ENCODE results near the gene LTA. TPM values are rescaled to one million over a fixed set of nuclear protein-coding genes. Genes with fewer than 3 reads are reported as not detected.

LTA gene
- total RNA-seq, 1 experiment from 2014 or later: not detected

DNA sequence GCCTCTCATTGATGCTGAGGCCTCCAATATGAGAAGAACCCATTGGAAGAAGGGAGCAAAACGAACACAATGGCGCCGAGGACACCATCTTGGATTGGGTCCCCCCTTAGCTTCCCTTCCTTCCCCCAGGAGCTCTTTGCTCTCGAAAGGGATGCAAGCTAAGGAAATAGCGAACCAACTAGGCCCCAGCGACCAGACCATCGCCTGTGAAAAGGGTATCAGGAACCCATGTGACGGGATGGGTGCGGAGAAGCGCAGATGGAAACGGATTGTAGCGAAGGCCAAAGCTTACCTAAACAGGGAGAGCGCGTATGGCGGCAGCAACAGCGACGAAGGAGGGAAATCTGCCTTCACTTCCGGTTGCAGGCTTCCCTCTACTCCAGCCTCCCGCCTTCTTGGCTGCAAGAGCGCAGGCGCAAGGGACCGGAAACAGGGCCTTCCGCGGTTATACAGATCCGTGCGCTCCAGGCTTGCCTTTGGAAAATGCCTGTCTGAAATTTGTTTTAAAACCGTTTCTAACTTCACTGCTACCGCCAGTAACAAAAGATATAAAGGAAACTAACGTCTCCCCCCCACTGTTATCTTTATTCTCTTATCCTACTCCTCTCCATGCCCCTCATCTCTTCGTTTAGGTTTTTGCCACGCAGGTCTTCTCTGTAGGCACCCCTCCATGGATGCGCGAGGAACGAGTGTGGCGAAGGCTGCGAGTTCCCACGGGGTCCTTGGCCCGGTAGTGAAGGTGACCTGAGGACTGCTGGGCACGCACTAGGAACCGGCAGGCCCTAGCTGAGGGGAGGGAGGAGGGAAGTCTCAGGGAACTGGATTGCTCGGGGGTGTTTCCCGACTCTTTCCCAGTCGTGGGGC, 30.2 kb upstream of the LTA start, which contains the start of gene DDX39B:
TSS of gene DDX39B (minus strand) at position 346 of the 864 bp plus-strand sequence. CDS start 1,471 bp downstream, outside the sequence.
- peak; percentile 98 for DNase-seq (ENCODE audit: low read depth)

DNA sequence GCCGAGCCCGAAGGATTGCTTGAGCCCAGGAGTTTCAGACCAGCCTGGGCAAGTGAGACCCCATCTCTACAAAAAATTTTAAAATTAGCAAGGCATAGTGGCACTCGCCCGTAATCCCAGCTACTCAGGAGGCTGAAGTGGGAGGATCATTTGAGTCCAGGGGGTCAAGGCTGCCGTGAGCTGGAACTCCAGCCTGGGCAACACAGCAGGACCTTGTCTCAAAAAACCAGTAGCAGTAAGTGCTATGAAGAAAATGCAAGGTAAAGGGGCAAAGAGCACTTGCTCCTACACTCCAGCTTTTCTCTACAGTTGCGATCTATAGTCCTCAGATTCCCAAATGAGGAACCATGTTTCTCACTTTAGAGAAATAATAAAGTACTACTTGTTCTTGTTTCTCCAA, 28.4 kb upstream of the LTA start:
- no peak for DNase-seq (ENCODE audit: low read depth)

DNA sequence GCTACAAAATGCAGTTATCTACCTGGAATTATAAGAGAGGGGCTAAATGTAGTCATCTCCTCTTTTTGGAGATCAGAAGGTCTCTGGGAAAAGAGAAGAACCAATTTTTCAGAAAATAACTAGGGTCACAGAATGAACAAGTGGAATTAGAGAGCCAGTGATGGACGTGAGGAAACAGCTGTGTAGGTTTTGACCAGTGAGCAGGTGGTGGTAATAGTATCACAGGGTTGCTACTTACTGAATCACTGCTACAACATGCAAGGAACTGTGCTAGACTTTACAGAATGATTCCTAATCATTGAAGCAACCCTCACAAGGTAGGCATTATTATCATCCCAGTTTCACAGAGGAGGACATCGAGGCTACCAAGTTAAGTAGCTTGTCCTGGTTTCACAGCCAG, 27.4 kb upstream of the LTA start:
- DNase-seq (ENCODE audit: low read depth): no peak

DNA sequence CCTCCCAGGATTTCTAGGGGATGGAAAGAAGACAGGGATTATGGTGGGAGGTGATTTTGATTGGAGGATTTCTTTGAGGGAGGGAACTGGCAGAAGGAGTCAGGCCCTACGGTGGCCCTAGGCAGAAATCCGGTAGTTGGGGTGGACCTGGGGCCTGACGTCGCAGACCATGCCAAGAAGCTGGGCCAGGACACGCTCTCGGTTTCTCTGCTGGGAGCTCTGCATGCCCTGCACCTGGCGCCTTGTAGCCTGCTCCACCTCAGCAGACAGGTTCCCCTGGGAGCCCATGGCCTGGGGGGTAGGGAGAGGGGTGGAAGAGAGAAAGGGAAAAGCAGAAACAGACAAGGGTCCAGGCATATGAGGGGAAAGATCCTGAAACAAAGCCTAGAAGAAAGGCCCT, 26.8 kb upstream of the LTA start:
- DNase-seq (ENCODE audit: low read depth): no peak

DNA sequence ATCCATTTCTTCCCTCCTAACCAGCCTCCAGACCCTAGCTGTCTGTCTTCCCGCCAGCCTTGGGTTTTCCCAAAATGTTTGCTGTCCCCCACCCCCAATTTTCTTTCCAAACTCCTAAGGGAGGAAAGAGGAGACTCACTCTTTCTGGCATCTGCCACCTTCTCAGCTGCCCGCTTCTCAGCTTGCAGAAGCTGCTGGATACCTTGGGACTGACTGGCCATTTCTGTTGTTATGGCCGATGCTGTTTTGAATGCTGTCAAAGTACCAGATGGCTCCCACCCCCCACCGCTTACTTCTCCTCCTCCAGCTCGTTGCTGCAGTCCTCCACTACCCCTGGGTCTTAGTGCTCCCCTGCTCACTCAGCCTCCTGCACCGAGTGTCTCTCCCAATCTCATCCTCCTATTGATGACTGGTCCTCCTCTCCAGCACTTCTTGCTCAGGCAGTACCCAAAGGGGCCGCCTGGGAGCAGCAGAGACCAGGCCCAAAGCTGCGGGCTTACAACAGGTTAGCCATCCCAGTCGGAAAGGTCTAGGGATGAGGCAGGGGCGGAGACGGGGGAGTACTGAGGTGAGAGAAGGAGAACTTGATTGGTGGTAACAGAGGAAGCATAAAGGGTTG, 25.6 kb upstream of the LTA start, which contains the start of gene ATP6V1G2:
TSS of gene ATP6V1G2 (minus strand) at position 270 of the 619 bp plus-strand sequence. CDS start at position 221, 49 bp downstream.
- peak; percentile 93 for DNase-seq (ENCODE audit: low read depth)

DNA sequence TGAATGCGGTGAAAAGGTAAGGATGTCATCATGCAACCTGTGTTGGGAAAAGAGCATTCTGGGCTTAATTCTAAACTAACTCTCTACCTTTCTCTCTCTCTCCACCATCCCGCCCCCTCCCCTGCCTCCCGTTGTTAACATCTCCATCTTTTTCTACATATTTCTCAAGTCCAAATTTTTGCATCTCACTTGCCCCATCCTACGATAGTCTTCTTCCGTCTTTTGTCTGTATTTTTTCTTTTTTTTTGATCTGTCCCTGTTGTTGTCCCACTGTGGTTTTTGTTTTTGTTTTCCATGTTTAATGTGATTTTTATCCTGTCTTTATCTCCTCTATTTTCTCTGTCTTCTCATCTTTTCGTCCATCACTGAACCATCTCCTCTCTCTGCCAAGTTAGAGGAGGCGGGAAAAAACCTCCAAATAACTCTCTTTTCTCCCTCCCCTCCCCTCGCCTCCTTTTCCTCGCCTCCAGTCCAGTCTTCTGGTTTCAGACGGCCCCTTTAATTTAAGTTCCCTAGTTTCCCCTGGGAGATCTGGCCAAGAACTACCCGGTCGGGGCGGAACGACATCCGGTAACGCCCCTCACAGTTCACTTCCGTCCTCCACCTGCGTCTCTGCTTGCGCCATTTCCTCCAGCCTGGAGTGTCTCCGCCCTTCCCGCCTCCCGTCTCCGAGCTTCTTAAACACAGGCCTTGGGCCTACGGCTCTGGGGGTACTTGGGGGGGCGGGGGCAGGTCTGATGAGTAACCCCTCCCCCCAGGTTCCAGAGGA, 24.9 kb upstream of the LTA start, which contains the start of gene NFKBIL1:
TSS of gene NFKBIL1 (plus strand) at position 651 of the 769 bp plus-strand sequence. CDS start at position 738, 87 bp downstream.
- peak; percentile 98 for DNase-seq (ENCODE audit: low read depth)

DNA sequence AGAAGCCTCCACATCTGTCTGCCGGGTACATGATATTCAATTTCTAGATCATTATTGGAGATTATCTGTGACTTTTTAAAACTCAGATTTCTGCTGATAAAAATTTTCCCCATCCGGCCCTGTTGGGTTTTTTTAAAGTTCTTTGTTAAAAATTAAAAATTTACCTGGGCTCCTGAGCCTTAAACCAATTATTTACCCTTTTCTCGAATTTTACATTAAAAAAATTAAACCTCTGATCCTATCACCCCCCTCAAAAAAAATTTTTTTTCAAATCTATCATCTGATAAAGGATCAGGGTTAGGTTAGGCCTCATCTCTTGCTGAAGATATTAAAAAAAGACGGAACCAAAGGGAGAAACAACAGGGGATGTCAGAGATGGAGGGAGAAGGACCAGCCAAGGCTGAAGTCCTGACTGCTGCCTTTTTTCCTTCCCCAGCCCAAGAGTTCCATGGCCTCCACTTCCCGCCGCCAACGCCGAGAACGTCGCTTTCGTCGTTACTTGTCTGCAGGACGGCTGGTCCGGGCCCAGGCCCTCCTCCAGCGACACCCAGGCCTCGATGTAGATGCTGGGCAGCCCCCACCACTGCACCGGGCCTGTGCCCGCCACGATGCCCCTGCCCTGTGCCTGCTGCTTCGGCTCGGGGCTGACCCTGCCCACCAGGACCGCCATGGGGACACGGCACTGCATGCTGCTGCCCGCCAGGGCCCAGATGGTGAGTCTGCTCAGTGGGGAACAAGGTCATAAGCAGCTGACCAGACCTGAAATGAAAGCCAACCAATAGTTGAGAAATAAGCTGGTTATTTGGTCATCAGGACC, 24.2 kb upstream of the LTA start:
- DNase-seq (ENCODE audit: low read depth): no peak

DNA sequence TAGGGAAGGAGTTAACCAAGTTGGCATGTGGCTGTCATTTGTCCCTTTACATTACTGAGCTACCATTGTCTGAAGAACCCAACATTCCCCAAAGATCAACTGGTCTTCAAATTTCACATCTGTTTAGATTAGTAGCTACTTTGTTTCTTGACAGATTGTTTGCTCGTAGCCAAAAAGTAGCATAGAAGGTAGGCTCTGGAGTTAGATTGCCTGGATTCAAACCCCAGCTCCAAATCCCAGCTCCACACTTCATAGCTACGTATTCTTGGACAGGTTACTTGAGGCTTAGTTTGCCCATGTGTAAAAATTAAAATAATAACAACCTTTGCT, 23.6 kb upstream of the LTA start:
- no peak for DNase-seq (ENCODE audit: low read depth)

DNA sequence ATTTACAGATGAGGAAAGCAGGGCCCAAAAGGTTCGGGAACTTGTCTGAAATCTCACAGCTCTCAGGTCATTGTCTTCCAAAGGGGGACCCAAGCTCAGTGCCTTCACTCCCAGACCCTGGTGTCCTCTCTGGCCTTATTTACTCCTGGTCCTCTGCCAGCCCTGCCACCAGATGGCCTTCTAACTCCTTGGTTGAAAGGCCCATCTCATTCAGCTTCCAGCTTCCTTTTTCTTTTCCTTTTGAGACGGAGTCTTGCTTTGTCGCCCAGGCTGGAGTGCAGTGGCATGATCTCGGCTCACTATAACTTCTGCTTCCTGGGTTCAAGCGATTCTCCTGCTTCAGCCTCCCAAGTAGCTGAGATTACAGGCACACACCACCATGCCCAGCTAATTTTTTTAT, 20.7 kb upstream of the LTA start:
- DNase-seq (ENCODE audit: low read depth): peak; percentile 75

DNA sequence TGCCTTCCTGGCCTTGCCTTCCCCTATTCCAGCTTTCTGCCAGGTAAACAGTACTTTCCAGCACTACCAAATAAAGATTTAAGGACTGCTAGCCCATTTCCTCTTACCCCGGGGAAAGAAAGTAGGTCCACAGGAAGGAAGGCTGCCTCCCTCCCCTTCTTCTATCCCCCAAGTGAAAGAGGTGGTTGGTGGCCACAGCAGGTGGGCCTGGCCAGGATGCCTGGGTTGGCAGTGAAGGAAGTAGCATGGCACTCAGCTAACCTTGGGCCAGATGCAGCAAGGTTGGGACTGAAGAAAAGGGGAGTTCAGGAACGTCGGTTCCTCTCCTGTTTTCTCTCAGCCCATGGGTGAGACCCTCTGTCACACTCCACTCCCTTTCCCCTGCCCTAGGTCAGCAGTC, 15.8 kb upstream of the LTA start:
- DNase-seq (ENCODE audit: low read depth): no peak

DNA sequence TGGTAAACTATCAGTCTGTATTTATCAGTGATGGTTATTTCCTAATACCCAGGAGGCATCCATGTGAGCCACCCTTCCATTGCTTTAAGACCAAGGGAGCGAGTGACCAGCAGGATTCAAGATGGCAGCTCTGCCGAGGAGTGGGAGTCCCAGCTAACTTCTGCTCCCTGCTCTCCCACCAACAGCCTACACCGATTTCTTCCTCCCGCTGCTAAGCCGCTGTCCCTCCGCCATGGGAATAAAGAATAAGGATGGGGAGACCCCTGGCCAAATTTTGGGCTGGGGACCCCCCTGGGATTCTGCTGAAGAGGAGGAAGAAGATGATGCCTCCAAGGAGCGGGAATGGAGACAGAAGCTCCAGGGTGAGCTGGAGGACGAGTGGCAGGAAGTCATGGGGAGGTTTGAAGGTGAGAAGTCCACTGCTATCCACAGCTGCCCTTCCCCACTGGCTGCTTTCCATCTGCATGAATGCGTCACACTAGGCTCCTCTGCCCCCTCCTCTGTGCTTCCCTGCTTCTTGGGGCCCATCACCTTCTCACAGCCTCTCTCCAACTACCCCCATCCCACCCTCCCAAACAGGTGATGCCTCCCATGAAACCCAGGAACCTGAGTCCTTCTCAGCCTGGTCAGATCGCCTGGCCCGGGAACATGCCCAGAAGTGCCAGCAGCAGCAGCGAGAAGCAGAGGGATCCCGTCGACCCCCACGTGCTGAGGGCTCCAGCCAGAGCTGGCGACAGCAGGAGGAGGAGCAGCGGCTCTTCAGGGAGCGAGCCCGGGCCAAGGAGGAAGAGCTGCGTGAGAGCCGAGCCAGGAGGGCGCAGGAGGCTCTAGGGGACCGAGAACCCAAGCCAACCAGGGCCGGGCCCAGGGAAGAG, 14.4 kb upstream of the LTA start:
- no peak for DNase-seq (ENCODE audit: low read depth)

DNA sequence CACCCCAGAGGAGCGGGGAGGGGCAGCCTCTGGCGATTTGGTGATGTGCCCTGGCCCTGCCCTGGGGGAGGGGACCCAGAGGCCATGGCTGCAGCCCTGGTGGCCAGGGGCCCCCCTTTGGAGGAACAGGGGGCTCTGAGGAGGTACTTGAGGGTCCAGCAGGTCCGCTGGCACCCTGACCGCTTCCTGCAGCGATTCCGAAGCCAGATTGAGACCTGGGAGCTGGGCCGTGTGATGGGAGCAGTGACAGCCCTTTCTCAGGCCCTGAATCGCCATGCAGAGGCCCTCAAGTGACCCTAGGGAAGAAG, 13.8 kb upstream of the LTA start:
- DNase-seq (ENCODE audit: low read depth): no peak

DNA sequence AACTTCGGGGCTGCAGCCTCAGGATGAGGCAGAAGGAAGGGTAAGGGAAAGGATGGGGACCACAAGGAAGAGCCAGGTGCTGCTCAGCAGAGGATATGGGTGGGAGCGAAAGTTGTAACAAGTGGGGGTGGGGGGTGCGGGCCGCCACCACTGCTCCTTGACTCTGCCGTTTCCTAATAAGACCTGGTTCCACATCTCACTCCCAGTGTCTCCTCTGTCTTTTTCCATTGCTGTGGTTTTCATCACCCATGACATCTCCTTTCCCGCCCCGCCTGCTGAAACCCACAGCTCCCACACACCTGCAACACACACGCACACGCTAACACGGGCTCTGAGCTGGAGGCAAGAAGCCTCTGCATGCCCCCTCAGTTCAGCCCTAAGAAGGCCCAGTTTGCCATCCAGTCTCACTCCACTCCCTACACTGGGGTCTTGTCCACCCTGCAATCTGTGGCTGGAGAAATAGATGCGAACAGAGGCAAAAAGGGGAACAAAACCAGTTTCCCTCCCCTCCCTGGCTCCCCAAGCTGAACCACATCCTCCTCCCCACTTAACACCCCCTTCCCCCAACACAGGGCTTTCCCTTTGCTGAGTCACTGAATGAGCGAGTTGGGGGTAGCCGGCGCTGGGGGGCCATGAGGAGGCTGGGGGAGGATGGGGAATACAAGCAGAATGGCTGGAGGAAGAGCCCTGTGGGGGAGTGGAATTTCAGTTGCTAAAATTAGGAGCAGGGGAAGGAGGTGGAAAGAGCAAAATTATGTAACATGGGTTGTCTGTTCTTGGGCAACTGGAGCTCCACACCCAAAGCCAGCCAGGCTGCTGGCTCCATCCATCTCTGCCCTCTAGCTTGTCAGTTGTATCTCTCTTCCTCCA, 13.2 kb upstream of the LTA start:
- peak; percentile 26 for DNase-seq (ENCODE audit: low read depth)

DNA sequence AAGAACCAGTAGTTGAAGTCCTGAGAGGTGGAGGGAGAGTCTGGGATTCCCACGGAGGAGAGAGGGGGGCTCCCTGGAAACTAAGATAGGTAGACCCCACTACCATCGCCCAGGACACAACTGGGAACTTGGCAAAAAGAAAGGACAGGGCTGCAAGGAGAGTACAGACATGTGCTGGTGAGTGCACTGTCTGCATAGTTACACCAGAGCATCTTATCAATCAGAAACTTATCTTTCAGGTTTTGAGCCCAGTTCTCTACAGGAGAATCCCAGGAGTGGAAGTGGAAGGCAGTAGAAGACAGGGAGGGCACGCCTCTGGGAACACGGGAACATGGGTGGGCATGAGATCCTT, 12.5 kb upstream of the LTA start:
- no peak for DNase-seq (ENCODE audit: low read depth)

DNA sequence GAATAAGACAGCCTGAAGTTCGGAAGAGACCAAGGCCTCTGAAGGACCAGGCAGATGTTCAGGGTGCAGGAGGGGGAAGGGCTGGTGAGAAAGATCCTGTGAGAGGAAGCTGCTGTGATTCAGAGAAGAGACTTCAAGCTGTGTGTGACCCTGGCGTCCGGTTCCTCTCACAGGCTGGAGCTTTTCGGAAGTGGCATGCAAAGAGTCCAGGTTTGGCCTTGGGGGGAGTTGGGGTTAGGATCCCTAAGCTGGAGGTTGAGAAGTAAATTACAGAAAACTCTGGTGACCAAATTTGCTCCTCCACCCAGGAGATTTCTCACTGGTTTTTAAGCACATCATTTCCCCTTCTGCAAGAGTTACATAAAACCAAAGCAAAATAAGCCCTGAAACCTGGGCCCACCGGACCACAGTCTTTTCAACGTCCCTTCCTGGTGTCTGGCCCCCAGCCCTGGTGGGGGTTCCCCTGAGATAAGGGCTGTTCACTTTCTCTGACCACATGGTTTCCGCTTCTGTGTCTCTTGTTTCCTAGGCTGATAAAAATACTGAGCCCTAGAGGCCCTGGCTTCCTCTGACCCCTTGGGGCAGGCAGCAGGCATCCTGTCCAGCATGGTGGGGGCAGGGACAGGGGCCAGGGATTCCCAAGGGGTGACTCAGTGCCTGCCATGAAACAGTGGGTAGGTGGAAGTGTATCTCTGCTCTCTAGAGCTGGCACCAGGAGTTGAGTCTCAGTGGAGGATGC, 12.0 kb upstream of the LTA start:
- peak; percentile 98 for DNase-seq (ENCODE audit: low read depth)

DNA sequence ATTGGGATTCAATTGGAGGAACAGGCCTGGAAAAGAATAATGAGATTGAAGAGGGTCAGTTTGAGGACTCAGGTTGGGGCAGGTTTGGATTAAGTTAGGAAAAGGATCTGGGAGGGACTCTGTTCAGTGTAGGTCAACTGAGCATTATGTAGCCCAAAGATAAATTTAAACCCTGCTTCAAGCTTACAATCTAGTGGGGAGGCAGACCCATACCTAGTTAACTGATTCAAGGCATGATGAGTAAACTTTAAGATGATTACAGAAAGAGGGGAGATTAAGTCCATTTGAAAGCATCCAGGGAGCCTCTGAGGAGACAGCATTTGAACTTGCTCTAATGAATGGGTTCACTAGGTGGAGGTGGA, 11.4 kb upstream of the LTA start:
- no peak for DNase-seq (ENCODE audit: low read depth)

DNA sequence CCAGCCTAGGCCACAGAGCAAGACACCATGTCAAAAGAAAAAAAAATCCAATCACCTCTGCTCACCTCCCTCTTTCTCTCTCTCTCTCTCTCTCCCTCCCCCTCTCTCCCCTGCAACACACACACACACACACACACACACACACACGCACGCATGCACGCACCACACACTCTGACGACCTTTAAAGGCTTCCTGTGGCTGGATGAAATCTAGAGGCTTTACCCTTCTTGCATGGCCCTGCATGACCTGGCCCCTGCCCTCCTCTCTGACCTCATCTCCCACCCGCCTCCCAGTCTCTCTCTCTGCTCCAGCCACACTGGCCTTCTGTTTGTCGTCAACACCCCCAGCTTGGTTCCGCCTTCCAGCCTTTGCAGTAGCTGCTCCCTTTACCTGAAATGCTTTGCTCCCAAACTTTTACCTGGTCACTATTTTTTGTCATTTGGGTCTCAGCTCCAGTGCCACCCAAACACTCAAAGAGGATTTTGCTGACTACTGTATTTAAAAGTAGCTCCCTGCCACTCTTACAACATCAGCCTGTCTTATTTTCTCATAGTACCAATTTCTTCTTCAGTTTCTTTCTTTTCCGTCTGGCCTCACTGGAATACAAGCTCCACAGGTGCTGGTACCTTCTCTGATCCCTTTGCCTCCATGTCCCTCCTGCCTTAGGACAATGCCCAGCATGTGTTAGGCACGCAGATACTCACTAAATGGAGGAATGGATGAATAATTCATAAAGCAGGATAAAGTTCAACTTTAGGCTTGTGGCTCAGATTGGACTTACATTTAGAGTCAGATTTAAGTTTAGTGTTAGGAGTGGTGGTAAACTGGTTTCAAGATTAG, 4.3 kb upstream of the LTA start:
- no peak for DNase-seq (ENCODE audit: low read depth)

DNA sequence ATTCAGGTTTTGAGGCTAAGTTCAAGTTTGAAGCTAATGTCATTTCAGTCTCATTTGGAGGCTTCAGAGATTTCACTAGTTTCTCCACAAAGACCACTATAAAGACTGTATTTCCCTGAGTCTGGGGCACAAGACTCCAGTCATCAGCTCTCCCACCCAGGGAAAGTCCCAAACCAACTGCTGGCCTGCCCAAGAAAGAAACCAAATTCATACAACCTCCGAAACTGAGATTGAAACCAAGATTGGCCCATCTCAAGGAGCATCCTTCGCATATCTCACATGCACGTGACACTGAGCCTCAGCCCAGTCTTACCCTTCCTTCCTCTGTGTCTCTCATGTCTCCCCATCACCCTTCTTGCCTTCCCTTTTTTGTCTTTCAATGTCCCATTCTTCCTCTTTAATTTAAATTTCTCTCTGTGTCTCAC, 3.5 kb upstream of the LTA start:
- DNase-seq (ENCODE audit: low read depth): no peak

Measured in M059J (cell line).